HepG2 (cell line): ENCODE results near the gene DCAF7. TPM values are rescaled to one million over a fixed set of nuclear protein-coding genes. Genes with fewer than 3 reads are reported as not detected.

Experiments
- MTF1 ChIP-seq: sonication (generic); formaldehyde crosslinking; IDR thresholded peaks from 2 replicates; pipeline ENCODE4 v1.5.0; 2020; ENCODE audit warnings: missing genetic modification reagents
- PHF5A ChIP-seq: IDR thresholded peaks from one replicate; pipeline ENCODE4 v1.6.1; 2018; ENCODE audit warnings: low read depth, missing genetic modification reagents; ENCODE audit not compliant: unreplicated experiment
- RBM22 ChIP-seq: fragments of 200-400 bp; formaldehyde crosslinking; optimal IDR thresholded peaks from 2 replicates; pipeline ENCODE3; 2017; ENCODE audit warnings: mild to moderate bottlenecking, low read length, moderate library complexity
- SMAD3 ChIP-seq: sonication (generic); formaldehyde crosslinking; IDR thresholded peaks from 2 replicates; pipeline ENCODE4 v1.4.0; 2020; ENCODE audit warnings: missing genetic modification reagents
- TBX2 ChIP-seq: sonication (generic); formaldehyde crosslinking; IDR thresholded peaks from 2 replicates; pipeline ENCODE4 v1.5.0; 2020; ENCODE audit warnings: missing genetic modification reagents, mild to moderate bottlenecking, borderline replicate concordance
- YEATS4 ChIP-seq: sonication (generic); formaldehyde crosslinking; IDR thresholded peaks from 2 replicates; pipeline ENCODE4 v1.4.0; 2020; ENCODE audit warnings: missing genetic modification reagents, borderline replicate concordance
- ZBTB49 ChIP-seq: sonication (generic); formaldehyde crosslinking; IDR thresholded peaks from 2 replicates; pipeline ENCODE4 v1.4.0; 2020; ENCODE audit warnings: missing genetic modification reagents, borderline replicate concordance
- ZEB1 ChIP-seq: IDR thresholded peaks from 2 replicates; pipeline ENCODE4 v1.6.1; 2012; ENCODE audit warnings: mild to moderate bottlenecking, low read depth, inconsistent platforms; ENCODE audit not compliant: insufficient replicate concordance
- ZFP37 ChIP-seq: sonication (generic); formaldehyde crosslinking; IDR thresholded peaks from 2 replicates; pipeline ENCODE4 v1.4.0; 2020; ENCODE audit warnings: missing genetic modification reagents, borderline replicate concordance
- ZFYVE20 ChIP-seq: sonication (generic); formaldehyde crosslinking; IDR thresholded peaks from 2 replicates; pipeline ENCODE4 v1.8.0; 2023; ENCODE audit warnings: low read depth, mild to moderate bottlenecking, moderate library complexity, missing genetic modification reagents, borderline replicate concordance
- ZNF234 ChIP-seq: sonication (generic); formaldehyde crosslinking; conservative IDR thresholded peaks from 2 replicates; pipeline ENCODE4 v1.5.1; 2020; ENCODE audit warnings: mild to moderate bottlenecking, missing genetic modification reagents
- ZNF280D ChIP-seq: sonication (generic); formaldehyde crosslinking; IDR thresholded peaks from 2 replicates; pipeline ENCODE4 v1.5.1; 2020; ENCODE audit warnings: mild to moderate bottlenecking, missing genetic modification reagents
- ZNF329 ChIP-seq: sonication (generic); formaldehyde crosslinking; IDR thresholded peaks from 2 replicates; pipeline ENCODE4 v1.9.0; 2021; ENCODE audit warnings: low read depth, mild to moderate bottlenecking, missing genetic modification reagents
- ZNF34 ChIP-seq: sonication (generic); formaldehyde crosslinking; IDR thresholded peaks from 2 replicates; pipeline ENCODE4 v1.4.0; 2020; ENCODE audit warnings: mild to moderate bottlenecking, missing genetic modification reagents, borderline replicate concordance
- ZNF362 ChIP-seq: sonication (generic); formaldehyde crosslinking; IDR thresholded peaks from 2 replicates; pipeline ENCODE4 v1.4.0; 2020; ENCODE audit warnings: missing genetic modification reagents, mild to moderate bottlenecking, borderline replicate concordance
- ZNF382 ChIP-seq: sonication (generic); formaldehyde crosslinking; IDR thresholded peaks from 2 replicates; pipeline ENCODE4 v1.5.0; 2020; ENCODE audit warnings: missing genetic modification reagents, mild to moderate bottlenecking, borderline replicate concordance
- ZNF713 ChIP-seq: sonication (generic); formaldehyde crosslinking; IDR thresholded peaks from 2 replicates; pipeline ENCODE4 v1.4.0; 2020; ENCODE audit warnings: mild to moderate bottlenecking, missing genetic modification reagents
- ZNF737 ChIP-seq: sonication (generic); formaldehyde crosslinking; IDR thresholded peaks from 2 replicates; pipeline ENCODE4 v1.5.0; 2020; ENCODE audit warnings: missing genetic modification reagents, mild to moderate bottlenecking, borderline replicate concordance
- ZNF761 ChIP-seq: sonication (generic); formaldehyde crosslinking; conservative IDR thresholded peaks from 2 replicates; pipeline ENCODE4 v1.4.0; 2020; ENCODE audit warnings: mild to moderate bottlenecking, missing genetic modification reagents
- polyA plus RNA-seq, 8 experiments: library from polyadenylated mRNA; depleted of rRNA in 3 of 8; stranded (reverse) in 7 of 8; unstranded in 1 of 8; fragments of >200 nt; fragmentation: Illumina TruSeq in 4 of 8; extraction: Trizol in 4 of 8; gene quantifications; 2 replicates each; pipeline versions ENCODE4 v1.2.1 to v1.2.3, GENCODE V29; 2011 to 2016; ENCODE audit warnings: low read depth in 4 of 8, missing spikeins in 1 of 8, mixed read lengths in 1 of 8; ENCODE audit not compliant: insufficient read depth in 1 of 8
- total RNA-seq, 5 experiments: library from RNA; depleted of rRNA; stranded (reverse); fragments of >200 nt; fragmentation: Illumina TruSeq; extraction: Trizol; gene quantifications; 2 replicates each; pipeline ENCODE4 v1.2.3, GENCODE V29; 2016; ENCODE audit warnings: low read depth in 1 of 5
- TF ChIP-seq, protein P1 (sequence below): sonication (generic); formaldehyde crosslinking; IDR thresholded peaks from 2 replicates; pipeline ENCODE4 v1.4.0; 2020; ENCODE audit warnings: missing genetic modification reagents

DCAF7 gene
- total and polyA plus RNA-seq, 2 of the 13 experiments (the other 11 are each of a cell fraction or from before 2014, with no cell fraction given), result 55.2 to 73.4 TPM

DNA sequence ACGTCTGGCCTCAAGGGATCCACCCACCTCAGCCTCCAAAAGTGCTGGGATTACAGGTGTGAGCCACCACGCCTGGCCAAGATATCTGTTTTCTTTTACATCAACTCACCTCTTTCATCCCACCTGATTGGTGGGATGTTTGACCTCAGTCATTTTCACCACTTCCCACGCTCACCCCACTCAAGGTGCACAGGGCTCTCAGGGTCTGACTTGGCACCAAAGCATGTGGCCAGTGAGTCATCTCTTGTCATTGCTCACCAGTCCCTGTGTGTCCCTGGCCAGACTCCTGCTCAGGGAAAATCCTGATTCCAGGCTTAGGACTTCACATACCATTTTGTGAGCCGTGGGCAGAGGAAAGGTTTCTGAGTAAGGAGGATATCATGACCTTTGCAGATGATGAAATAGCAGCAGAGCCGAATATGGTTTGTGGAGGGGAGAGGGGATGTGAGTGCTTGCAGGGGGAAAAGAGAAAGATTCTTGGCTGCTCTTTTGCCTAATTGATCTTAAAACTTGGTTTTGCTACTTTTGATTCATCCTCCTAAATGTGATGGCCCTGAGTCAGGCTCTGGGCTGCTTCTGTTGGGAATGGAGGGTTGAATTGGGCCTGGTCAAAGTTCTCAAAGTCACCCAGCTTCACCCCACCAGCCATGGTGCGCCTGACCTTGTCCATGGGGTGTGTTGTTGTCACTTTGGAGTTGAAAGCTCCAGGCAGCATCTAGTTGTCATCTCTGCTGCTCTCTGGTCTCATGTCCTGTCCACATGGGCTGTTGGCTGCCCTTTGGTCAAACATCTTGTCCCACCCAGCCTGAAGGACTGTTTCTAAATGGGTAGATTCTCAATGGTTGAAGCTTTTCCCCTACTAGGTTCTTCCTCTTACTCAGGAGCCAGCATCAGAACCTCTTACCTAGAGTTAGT, 33.1 kb upstream of the DCAF7 start (continued):
- no peak for TF ChIP-seq ZNF382
- TF ChIP-seq ZFP37 (CRISPR knock-in tag), result no peak
- peak; percentile 50; the same call in 1 of the 2 replicates for TF ChIP-seq SMAD3
- TF ChIP-seq RBM22, result no peak
- TF ChIP-seq ZNF34 (CRISPR knock-in tag), result no peak
- peak; percentile 59; the same call in 1 of the 2 replicates for TF ChIP-seq TBX2 (CRISPR knock-in tag)
- no peak for TF ChIP-seq ZNF761 (CRISPR knock-in tag)
- TF ChIP-seq ZFYVE20 (CRISPR knock-in tag), result no peak
- no peak; the same call in 1 of the 2 replicates for TF ChIP-seq ZNF737 (CRISPR knock-in tag)
- peak; percentile 74; the same call in 1 of the 2 replicates for TF ChIP-seq YEATS4 (CRISPR knock-in tag)
- TF ChIP-seq ZNF362 (CRISPR knock-in tag), result no peak
- TF ChIP-seq ZNF234 (CRISPR knock-in tag), result no peak
- TF ChIP-seq ZEB1, result no peak
- no peak for TF ChIP-seq ZNF713
- TF ChIP-seq ZBTB49 (CRISPR knock-in tag), result no peak
- no peak for TF ChIP-seq ZNF329 (CRISPR knock-in tag)
- TF ChIP-seq MTF1 (CRISPR knock-in tag), result no peak
- no peak for TF ChIP-seq ZNF280D (CRISPR knock-in tag)
- TF ChIP-seq PHF5A (CRISPR knock-in tag), result peak; percentile 90
- TF ChIP-seq, protein P1, sequence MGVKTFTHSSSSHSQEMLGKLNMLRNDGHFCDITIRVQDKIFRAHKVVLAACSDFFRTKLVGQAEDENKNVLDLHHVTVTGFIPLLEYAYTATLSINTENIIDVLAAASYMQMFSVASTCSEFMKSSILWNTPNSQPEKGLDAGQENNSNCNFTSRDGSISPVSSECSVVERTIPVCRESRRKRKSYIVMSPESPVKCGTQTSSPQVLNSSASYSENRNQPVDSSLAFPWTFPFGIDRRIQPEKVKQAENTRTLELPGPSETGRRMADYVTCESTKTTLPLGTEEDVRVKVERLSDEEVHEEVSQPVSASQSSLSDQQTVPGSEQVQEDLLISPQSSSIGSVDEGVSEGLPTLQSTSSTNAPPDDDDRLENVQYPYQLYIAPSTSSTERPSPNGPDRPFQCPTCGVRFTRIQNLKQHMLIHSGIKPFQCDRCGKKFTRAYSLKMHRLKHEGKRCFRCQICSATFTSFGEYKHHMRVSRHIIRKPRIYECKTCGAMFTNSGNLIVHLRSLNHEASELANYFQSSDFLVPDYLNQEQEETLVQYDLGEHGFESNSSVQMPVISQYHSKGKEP (CRISPR knock-in tag), result no peak
